Activated CD8-positive, alpha-beta memory T cell treated with anti-CD3 and anti-CD28 coated beads, Interleukin-2, amount 50 U/mL, for 1 hour (primary cell): Measurements from ENCODE around the gene VASN.

Experiments
- DNase-seq: peaks from one replicate; pipeline ENCODE4 v3.0.0-alpha.2; 2020; ENCODE audit errors: extremely low read depth

The VASN gene

DNA sequence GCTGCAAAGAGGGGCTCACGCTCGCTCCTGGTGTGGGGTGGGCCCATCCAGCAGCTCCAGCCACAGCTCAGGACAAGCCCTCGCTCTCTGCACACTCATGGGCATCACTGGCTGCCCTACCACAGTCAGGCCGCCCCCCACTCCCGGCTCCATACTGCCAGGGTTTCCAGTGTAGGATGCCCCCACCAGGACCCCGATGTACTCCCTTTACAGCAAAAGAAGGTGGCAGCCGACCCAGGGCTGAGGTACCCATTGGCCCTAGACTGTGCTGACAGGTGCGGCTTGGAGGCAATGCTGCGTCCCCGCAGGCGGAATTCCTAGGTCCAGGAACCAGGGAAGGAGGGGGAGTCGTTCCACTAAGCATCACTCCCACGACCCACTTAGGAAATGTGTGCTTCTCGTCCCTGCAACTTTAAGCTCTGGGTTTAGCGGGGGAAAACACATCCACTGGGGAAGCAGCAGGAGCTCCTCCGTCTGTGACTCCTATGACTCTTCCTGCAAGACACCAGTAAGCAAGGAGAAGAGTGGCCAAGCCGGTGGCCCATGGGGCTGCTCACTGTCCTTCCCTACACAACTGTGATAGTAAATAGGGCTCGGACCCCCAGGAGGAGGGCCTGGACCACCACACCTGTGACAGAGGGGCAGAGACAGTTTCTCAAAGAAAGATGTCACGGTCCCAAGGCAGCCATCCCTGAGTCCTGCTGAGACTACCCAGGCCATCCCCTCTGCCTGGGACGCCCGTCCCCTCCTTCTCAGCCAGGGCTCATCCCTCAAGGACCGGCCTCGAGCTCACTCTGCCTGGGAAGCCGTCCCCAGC is 31.7 kb downstream of the VASN start:
- DNase-seq: no peak

DNA sequence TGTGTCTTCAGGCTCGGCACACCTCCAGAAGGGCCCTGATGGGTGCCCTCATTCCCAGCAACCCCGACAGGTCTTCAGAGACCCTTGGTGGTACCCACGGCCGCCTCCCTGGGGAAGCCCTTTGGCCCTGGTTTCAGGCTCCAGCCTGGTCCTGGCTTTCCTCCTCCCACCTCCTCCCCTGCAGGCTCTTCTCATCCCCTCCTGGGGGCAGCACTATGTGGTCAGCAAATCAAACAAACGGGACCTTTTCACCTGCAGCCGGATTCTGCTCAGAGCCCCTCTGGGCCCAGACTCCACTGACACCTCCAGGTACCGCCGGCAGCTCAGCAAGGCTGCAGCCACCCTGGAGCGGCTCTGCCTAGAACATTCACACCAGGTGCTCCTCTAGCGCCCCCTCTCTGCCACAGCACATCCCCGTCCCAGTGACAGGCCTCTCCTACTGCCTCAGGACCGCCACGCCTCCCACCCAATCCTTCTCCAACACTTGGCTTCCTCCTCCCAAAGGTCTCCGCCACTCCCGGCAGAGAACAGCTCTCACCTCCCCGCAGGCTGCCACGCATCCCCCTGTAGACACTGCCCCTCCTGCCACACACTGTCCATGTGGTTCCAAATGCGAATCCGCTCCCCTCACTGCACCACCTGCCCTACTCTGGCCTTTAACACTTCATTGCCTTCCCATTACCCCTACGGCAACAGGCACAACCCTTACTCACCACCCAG is 32.8 kb downstream of the VASN start:
- no peak for DNase-seq

DNA sequence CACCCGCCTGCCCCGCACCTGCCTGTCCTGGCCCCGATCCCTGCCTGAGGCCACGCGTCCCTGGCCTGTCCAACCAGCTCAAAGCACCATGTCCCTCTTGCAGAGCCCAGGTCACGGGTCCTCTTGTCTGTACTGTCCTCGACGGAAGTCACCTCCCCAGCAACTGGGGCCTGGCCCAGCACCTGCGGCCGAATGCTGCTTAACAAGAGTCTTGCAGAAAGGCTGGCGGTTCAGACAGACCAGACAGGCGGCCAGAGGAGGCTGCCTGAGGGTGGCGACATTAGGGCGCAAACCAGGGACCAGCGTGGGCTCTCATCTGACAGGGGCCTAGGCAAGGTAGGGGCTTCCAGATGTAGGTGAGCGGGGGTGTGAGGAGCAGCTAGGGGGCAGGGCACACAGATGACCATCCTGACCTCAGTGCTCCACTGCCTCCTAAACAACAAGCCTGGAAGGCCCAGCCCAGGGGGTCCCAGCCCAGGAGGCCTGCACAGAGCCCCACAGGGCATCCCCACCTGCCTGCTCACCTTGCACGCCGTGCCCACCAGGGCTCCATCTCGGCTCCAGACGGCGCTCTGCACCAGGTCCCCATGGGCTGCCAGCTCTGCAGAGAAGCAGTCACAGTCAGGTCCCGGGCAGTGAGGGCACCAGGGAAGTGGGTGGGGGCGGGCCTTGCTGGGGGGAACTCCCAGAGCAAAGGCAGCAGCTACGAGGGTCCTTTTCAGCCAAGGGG is 33.5 kb downstream of the VASN start:
- no peak for DNase-seq

DNA sequence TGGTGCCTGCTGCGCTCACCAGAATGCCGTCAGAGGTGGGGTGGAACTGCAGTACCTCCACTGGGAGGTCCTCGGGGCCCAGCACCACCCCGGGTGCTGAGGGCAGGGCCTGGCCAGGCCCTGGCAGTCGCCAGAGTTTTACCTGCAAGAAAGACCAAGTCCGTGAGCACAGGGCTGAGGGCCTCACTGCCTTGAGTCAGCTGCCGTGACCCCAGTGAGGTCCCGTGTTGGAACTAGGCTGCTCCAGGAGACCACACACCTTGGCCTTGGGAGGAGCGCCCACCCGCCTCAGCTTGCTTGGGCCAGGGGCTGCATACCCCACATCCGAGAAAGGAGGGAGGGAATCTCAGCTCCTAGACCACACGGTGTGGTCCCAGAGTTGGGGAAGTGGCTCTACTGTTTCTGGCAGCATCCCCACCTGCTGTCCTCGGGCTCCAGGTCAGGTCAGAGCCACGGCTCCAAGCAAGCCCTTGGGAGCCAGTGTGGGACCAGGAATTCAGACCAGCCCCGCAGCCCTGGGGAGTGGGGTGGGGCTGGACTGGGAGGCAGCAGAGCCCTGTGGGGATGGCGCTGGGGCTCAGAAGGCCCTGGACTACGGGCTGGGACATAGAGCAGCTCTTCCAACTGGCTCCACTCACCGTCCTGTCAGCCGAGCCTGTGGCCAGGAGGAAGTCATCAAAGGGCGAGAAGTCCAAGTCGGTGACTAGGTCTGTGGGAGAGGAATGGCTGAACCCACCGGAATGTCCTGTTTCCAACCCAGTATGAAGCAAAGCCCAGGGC is 36.1 kb downstream of the VASN start:
- DNase-seq: no peak

DNA sequence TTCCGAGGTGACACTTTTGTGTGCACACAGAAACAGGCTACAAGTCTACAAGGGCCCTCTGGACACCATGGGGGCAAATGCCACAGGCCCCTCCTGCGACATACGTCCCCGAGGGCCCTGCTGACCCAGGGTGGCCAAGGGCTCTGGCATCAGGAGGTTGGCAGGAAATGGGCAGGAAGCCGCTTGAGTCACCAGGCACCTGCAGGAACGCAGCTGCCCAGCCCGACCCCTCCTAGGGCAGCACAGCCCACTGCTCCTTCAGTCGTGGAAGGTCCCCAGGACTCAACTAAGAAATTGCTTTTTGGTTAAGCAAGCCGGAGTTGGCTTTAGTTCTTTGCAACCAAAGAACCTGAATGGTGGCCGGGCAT is 36.7 kb downstream of the VASN start:
- DNase-seq: no peak

DNA sequence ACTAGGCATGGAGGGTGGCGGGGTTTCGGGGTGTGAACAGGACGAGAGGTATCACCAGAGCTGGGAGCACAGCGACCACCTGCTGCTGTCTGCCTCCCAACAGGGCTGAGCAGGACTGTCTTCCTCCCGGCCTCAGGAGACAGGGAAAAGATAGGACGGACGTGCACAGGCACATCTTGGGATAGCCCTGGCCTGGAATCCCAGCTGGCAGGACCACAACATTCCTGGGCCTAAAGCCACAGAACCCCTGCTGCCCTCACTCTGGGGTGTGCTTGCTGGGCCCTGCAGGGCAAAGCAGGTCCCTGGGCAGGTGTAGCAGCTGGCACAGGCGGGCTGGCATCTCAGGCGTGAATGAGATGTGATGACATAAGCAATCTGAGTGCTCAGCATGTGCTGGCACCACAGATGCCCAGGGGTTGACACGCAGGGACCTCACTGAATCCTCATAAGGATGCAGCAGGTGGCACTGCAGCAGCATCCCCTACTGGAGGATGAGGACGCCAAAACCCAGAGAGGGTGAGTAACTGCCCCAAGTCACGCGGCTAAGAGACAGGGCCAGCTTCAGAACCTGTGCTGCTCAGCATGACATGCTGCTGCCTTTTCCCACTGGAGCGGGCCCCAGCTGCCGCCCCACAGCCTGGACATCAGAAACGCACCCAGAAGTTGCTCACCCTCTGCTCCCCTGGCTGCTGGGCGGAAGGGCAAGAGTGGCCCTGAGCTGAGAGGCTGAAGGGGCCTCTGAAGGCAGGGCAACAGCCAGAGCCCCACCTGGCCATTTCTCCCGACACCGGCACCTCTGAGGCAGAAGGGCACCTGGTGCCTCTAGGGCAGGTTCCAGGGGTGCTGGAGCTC is 37.7 kb downstream of the VASN start:
- no peak for DNase-seq

DNA sequence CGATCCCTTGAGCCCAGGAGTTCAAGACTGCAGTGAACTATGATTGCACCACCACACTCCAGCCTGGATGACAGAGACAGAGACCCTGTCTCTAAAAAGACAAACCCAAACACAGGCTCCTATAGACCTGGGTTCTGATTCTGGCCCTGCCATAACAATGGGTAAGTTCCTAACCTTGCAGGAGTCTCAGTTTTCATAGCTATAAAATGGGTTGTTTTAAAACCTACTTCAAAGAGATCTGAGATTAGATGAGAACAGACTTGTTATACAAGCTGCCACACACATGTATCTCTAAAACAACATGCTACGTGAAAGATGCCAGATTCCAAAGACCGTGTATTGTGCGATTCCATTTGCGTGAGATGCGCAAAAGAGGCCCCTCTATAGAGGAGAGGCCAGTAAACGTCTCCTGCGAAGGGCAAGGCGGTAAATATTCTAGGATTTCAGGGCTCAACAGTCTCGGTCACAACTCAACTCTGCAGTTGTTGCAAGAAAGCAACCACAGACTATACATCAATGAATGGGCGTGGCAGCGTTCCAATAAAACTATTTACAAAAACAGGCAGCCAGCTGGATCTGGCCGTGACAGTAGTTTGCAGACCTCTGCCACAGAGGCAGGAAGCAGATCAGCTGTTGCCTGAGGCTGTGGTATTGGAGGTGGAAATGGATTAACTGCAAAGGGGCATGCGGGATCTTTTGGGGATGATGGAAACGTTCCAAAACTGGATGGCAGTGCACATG is 38.9 kb downstream of the VASN start:
- DNase-seq: no peak

DNA sequence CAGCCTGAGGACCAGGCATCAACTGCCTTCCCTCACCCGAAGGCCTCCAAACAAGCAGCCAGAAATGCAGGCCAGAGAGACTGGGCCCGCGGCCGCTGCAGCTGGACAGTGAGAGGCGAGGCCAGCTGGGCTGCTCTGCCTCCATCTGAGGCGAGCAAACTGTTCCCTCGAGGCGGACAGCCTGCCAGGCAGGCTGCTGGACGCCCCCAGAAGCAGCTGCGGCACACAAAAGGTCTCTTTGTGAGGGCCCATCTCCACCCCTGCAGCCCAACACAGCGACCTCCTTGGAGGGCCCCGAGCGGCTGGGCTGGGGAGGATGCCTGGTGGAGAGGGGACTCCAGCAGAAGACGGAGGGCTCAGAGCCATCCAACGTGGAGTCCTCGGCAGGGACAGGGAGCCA is 40.0 kb downstream of the VASN start:
- no peak for DNase-seq

DNA sequence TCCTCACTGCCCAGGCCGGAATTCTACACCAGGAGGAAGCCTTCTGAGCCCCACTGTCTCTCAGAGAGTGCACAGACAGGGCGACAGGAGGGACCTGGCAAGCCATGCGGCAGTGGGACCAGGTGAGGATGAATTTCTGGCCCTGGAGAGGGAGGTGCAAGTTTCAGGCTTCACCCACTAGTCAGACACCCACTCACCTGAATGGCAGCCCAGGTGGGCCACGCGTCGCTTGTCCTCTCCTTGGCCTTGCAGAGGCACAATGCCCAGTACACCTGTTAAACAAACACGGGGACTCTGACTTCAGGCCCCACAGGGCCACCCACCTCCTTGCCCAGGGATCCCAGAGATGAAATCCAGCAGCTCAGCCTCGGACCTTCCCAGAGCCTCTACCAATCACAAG is 40.5 kb downstream of the VASN start:
- DNase-seq: no peak

DNA sequence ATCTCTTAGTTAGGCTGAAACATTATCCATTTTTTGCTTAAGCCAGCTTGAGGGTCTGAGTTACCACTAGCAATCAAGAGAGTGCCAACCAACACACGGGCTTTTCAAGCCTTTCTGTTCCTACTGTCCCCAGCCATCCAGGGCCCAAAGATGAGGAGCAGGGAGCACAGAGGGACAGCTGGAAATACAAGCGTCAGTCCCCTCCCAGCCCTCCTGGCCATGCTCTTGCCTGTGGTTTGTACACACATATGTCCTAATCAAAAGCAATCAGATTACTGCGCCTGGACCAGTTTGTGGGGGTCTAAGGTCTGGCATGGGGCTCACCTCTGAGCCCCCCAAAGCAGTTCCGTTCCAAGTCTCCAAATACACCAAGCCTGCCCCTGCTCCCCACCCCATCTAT is 41.2 kb downstream of the VASN start:
- DNase-seq: no peak

DNA sequence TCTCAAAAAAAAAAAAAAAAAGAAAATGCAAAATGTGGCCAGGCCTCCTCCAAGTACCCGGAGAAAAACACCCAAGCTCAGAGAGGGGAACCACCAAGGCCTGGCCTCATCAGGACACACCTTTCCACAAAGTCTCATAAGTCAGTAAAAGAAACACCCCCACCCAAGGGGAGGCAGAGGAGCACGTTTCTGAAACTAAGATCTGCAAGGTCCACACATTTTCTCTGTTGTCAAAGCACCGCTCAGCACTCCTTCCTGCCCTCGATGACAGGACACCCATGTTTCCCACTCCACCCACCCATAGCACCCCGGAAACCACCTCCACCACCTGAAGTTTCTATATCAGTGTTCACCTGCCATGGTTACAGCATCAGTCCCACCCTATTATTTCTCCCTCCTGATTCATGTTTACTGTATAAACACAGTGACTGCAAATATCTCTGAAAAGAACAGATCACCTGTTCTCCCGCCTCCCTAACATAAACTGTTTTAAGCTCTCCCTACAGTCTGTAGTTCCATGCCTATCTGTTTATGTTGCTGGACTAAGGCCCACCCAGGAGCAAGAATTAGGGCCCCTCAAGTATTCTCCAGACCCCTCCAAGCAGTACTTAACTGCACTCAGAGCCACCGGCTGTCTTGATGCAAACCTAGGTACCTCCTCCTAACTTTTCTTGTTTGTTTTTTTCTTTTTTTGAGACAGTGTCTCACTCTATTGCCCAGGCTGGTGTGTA is 42.7 kb downstream of the VASN start:
- peak; percentile 71 for DNase-seq

DNA sequence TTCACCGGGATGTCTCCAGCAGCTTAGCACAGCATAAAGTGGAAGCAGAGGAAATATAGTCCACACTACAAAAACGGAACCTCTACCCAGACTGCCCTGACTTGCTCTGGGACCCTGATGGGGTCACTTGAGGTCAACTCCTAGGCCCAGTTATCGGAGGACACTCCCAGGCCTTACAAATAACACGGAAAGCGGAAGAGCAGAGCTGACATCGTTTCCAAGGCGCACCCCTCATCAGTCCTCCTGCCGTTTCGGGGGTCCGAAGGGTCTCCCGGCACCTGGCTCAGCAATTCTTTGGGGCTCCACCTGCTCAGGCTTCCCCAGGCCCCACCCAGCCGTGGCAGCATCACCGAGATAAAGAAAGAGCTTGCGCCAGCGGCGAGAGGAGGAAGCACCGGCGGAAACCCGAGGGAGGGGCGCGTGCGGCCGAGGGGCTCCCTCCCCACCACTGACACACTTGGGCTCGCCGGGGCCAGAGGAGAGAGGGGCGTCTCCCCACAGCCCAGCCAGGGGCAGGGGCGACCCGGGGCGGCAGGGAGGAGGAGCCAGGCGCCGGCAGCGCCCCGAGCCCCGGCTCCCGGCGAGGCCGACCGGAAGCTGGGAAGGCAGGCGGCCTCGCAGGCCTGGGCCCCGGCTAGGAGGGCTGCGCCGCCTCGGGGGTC is 44.0 kb downstream of the VASN start:
- no peak for DNase-seq

DNA sequence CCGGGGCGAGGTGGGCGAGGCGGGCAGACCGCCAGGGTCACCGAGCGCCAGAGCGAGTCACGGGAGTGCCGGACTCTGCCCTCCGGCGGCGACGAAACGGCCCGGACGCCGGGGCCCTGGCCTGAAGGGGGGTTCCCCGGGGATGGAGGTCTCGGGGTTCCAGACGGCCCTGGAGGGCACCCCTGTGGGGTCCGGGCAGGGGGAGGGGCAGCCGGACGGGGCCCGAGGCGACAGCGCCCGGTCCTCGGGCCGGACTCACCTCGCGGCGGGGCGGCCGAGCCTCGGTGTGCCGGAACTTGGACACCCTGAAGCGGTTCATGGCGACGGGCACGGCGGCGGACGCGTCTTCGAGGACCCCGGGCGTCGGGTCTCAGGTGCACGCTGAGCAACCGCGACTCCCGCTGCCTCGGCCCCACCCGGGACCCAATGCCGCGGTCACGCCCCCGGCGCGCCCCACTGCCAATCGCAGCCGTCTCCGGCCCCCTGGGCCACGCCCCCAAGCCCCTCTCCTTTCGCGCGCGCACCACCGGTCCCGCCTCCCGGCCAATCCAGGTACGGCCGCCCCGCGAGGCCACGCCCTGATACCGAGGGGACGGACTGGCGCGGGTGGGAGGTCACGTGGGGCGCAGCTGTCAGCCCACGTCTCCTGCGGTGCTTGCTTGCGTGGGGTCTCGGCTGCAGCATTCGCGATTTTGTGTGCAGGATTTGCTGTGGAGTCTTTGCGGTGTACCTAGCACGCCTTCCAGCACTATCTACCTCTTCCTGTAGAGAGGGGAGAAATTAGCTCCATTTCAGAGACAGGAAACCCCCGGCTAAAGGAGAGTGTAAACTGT is 44.8 kb downstream of the VASN start, which contains the start of gene CORO7:
CORO7 (minus strand) TSS at position 397 of the 833 bp plus-strand sequence; CDS start at position 319, 78 bp downstream.
- DNase-seq: peak; percentile 98

DNA sequence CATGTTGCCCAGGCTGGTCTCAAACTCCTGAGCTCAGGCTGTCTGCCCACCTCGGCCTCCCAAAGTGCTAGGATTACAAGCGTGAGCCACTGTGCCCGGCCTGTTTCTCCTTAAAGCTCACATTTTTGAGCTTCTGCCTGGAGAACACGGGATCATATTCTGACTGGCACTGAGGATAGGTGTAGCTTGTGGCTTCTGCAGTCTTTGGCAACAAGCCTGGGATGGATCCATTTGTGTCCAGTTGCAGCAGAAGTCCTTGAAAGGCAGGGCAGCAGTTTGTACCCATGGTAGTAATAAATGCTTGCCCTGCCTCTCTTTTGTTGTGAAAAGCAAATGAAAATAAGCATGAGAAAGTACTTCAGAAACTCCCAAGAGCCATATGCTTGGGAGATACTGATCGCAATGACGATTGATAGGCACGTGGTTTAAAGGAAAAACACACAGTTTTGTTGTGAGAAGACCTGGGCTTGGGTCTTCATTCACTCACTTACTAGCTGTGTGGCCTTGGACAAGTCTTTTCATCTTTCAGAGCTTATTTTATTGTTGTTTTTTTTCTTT is 47.8 kb downstream of the VASN start:
- DNase-seq: no peak

DNA sequence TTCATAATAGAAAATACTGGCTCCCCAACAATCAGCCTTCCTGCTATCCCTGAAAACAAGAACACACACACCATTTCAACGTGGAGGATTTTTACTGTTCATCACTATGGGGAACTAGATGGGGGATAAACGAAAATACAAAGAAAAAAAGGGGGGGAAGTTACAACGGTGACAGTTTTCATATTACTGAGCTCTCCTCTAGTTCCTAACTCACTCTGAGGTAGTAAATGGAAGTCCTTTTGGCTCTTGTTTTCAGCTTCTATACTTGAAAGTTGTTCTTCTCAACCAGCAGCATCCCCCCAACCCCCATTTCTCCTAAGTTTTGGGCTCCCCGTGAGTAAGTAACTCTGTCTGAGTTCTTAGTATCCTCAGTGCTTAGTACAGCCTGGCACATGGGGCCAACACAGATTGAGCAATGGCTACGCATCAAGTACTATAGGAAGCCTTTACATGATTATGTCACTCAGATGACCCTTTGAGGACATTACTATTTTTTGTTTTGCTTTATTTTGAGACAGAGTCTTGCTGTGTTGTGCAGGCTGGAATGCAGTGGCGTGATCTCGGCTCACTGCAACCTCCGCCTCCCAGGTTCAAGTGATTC is 49.0 kb downstream of the VASN start:
- DNase-seq: no peak

DNA sequence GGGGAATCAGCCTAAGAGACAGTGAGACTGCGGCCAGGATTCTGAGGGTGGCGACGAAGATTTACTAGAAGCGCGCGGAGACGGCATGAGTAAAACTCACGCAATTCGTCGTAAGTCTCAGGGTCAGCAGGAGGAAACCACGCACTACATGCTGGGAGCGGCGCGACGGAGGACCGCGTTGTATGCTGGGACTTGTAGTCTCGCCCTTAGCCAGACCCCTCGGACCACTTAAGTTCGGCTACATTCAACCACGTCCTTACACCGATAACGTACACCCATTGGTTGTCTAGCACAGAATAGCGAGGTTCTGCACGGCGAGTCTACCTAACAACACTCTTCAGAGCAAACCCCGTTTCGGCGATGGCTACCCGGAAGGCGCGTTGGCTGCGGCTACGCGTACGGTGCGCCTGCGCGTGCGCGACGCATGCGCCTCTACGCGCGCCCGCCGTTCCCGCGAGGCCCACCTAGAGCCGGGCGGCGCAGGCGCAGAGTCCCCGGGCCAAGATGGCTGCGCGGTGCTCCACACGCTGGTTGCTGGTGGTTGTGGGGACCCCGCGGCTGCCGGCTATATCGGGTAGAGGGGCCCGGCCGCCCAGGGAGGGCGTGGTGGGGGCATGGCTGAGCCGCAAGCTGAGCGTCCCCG is 53.9 kb downstream of the VASN start, which contains the start of gene DNAJA3:
DNAJA3 (plus strand) TSS at position 491 of the 643 bp plus-strand sequence; CDS start at position 505, 14 bp downstream.
- DNase-seq: peak; percentile 74
